22Rv1 (cell line): Measurements from ENCODE around the gene USP6.

Experiments used
- CTCF ChIP-seq: fragments of 450-650 bp; IDR thresholded peaks from 2 replicates; pipeline ENCODE4 v1.5.1; 2017; ENCODE audit warnings: mild to moderate bottlenecking
- ZFX ChIP-seq: fragments of 450-650 bp; IDR thresholded peaks from 2 replicates; pipeline ENCODE4 v1.6.1; 2017; ENCODE audit warnings: antibody characterized with exemption, borderline replicate concordance

- TF ChIP-seq CTCF (no peak), ZFX (no peak)
Measured at GRCh38 chr17:5198472-5198871, 82.6 kb downstream of the USP6 start.
